NCI-H526 treated with DMSO at 0.1 percent for 48 hours (cell line): ENCODE measurements around the gene CDKN2B-AS1.
"Not testable (repeated sequence)": the region's sequence is repeated elsewhere in the genome, so short reads cannot be mapped to it uniquely, and the experiment has no call there.

Experiments
- DNase-seq: peaks from one replicate; lab custom pipeline; 2025; lab: John Stamatoyannopoulos, UW

Gene CDKN2B-AS1

DNA sequence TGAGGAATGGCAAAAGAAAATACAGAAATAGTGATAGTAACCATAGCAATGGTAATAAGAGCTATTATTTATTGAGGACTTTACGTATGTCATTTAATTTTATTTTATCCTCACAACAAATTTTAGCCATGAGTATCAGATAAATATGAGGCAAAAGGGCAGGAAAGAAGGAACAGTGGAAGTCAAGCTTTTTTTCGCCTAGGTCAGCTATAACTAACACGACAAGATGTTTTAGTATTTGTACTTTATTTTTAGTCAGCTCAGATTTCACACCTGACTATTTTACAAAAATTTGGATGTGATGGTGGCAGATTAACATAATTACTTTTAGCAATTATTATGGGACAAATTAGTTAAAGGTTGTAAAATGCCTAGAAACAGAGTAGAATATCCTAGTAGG lies 49.3 kb downstream of the CDKN2B-AS1 start:
- no peak for DNase-seq

DNA sequence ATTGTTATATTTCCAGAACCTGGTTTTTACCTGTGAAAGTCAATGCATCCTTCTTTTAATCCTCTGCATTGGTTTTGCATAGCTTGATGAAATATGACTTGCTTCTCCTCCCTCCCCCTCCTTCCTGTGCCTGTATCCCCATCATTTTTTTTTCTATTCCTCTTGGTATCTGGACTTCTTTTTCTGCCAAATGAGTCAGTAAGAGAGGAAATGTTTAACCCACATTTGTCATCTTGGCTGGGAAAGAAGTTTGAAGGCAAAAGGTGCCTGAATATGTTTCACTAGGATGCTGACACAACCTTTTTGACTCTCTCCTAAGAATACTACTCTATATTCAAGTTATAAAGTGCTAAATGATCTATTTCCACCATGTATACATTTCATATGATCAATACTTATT lies 50.0 kb downstream of the CDKN2B-AS1 start:
- no peak for DNase-seq

DNA sequence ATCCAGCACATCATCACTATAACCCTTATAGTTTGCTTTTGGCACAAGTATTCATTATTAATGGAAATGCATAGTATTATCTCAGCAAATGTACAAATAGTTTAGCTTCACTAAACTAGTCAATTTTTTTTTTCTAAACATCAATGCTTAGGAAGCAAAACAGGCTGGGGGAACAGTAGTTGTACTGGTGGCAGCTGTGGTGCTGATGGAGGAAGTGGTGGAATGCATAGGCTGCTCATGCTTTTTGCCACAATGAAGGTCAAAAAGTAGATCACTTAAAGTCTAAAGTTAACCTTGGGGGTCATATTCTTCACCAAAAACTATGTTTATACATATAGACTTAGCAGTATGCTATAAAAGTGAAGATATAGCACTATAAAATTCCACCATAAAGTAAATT lies 50.8 kb downstream of the CDKN2B-AS1 start:
- DNase-seq, result no peak

DNA sequence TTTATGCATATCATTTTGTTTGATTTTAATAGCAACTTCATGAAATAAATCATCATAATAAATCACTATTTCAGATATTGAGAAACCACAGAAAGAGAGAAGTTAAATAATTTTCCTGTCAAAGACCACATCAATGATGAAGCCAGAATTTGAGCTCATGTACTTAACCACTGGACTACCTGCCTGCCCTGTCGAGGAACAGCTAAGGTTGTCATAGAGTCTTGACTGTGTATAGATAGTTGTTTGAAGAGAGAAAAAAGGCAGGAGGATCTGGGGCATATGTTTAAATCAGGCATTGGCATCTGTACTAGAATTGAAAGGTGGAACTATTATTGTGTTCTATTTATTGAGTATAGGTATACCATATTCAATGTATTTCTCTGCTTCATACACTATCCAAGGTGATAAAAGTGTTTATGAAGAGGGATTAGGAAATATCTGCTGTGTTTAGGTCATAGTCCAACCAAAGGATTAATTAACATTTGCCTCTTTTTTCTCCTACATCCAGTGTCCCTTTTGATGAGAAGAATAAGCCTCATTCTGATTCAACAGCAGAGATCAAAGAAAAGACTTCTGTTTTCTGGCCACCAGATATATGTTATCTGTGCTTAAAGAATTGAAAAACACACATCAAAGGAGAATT lies 51.8 kb downstream of the CDKN2B-AS1 start:
- no peak for DNase-seq

DNA sequence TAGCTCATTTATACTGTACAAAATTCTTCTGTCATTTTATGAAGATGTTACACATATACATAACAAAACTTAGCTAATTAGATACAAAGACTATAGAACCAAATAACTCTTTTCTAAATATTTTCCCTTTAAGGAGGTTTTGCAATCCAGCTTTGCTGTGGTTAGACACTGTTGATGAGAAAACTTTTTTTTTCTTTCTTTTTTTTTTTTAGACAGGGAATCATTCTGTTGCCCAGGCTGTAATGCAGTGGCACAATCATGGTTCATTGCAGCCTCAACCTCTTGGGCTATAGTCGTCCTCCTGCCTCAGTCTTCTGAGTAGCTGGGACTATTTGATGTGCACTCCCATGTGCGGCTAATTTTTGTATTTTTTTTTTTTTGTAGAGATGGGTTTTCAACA lies 53.0 kb downstream of the CDKN2B-AS1 start:
- DNase-seq, result no peak

DNA sequence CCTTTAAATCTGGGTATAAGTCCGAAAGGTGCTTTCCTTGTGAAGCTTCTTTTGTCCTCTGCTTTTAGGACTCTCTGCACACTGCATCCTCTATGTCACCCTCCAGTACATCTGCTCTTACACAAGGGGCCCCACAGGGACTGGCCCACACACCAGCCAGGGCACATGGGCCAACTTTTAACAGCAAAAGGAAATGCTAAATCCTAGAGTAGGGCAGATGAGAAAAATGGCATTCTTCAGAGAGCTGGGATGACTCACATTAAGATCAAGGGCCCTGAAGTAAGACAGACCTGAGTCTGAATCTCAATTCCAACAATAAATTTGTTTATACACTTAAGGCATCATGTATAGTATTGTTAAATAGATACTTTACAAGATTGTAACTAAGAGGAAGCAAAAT lies 54.8 kb downstream of the CDKN2B-AS1 start:
- DNase-seq, result no peak

DNA sequence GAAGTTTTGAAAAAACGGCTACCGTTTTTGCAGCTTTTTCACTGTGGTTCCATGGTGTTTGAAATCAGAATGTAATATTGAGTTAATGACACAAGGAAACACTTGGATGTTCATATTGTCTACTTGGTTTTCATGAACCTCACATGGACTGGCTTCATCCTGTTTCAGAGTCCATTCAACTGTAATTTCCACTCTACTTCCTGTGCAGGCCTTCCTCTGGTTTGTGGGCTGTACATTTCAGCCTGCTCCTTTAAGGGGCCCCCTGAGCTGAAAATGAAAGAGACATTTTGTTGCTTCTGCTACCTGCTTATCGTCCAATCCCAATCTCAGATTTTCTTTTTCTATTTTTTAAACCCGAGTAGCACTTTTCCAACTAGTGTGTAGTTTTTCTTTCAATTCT lies 56.3 kb downstream of the CDKN2B-AS1 start:
- DNase-seq, result no peak

DNA sequence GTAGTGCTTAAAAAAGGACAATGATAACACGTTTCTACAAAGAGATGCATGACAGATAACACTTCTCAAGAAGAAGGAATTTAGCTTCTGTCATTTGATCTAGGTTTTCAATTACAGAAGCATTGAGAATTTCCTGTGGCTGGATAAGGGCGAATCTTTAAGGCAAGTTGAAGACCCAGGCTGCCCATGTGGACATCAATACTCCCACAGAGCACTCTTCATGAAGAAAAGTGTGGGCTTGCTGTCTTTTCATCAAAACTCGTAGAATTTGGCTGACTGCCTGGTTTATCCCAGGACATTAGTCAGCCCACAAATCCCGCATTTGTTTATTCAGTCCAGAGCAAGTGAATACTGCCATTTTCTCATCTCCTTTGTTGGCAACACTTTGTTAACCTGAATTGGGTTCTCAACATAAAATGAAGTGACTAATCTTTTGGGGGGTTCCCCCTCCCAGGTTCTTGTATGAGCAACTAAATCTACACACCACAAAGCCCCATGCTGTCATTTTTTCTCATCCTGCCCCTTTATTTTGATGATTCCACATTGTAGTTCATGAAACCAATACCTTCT lies 57.9 kb downstream of the CDKN2B-AS1 start:
- DNase-seq, result no peak

DNA sequence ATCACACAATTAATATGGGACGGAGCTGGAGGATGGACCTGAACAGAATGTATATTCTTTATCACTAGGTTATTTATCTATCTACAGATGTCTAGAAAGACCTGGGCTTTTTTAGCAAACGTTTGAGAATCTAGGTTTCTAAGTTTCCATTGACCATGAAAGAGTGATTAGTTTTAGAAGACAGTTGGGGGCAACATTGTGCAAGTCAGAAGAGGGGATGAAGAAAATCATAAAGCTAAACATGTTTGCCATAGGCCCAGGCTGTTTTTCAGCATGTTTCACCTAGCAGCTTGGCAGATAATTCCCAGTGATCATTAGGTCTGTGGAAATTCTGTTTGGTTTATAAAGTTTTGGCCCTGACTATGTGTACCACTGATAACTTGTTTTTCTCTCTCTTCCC lies 58.6 kb downstream of the CDKN2B-AS1 start:
- DNase-seq, result no peak

DNA sequence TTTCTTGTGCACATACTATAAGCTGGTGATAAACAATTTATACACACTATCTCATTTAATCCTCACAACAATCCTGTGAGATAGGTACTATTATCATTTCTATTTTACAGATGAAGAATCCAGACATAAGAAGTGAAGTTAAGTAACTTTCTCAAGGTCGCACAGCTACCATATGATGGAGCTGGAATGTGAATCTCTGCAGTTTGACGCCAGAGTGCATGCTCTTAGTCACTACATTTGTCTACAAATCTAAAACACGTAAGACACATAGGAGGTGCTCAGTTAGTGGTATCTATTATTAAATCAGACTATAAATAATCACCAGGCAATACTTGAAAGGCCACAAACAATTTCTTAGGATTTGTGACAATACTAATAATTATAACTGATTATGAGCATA lies 59.5 kb downstream of the CDKN2B-AS1 start:
- no peak for DNase-seq

DNA sequence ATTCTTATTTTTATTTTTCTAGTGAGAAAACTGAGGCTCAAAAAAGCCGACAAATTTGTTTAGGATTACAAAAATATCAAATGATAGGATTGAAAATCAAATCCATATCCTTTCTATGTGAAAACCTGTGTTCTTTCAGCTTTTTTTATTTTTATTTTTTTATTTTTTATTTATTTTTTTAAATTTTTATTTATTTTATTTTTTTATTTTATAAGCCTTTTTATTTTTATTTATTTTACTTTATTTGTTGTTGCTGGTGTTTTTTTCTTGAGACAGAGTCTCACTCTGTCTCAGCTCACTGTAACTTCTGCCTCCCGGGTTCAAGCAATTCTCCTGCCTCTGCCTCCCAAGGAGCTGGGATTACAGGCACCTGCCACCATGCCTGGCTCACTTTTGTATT lies 59.9 kb downstream of the CDKN2B-AS1 start:
- DNase-seq, result no peak

DNA sequence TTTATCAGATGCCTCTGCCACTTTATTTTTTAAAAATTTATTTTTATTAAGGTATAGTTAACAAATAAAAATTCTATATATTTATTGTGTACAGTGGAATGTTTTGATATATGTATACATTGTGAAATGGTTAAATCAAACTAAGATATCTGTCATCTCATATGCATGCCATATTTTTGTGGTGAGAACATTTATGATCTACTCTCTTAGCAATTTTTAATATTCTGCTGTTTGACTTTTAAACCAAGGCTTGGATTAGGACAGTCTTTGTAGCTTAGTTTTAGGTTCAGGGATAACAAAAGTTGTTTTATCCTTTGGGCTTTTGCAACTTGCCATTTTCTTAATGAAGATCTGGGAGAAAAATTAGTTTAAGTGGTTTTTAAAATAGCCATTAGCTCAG lies 60.5 kb downstream of the CDKN2B-AS1 start:
- no peak for DNase-seq

DNA sequence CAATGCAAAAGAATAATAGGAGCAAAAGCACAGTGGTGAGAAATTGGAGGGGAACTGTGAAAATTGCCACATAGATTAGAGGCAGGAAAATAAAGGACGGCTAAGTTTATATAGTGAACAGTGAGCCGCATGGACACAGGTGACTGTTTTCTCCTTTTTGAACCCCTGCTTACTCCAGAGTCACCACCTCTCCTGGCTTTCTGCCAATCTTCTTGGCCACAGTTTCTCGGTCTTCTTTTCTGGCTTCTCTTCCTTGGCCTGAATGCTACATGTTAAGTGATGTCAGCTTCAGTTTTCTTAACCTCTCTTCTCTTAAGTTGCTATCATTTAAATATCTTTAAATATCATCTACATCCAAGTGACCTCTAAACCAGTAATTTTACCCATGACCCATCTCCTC lies 61.8 kb downstream of the CDKN2B-AS1 start:
- no peak for DNase-seq

DNA sequence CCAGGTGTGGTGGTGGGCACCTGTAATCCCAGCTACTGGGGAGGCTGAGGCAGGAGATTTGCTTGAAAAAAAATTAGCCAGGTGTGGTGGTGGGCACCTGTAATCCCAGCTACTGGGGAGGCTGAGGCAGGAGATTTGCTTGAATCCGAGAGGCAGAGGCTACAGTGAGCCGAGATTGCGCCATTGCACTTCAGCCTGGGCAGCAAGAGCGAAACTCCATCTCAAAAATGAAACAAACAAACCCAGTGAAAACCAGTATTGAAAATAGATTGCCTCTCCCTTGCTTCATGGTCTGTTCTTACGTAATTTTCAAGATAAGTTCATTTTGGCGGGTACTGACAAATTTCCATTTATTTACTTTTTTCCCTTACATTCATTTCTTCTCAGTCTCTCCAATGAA lies 63.4 kb downstream of the CDKN2B-AS1 start:
- not testable (repeated sequence) for DNase-seq

DNA sequence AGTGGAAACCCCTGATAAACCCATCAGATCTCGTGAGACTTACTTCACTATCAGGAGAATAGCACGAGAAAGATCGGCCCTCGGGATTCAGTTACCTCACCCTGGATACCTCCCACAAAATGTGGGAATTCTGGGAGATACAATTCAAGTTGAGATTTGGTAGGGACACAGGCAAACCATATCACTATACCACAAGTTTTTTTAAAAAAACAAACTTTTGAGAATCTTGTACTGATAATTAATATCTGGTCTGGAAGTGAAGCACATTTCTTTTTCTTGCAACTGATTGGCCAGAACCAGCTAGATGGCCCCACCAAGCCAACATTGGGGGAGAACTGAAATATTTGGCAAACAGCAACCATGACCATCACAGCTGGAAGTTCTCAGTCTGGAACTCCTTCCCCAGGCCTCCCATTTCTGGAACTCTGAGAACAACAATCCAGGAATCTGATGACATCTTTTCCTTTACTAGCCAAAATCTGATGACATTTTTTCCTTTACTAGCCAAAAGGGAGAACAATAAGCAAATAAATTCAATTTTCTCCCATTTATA lies 66.3 kb downstream of the CDKN2B-AS1 start:
- no peak for DNase-seq

DNA sequence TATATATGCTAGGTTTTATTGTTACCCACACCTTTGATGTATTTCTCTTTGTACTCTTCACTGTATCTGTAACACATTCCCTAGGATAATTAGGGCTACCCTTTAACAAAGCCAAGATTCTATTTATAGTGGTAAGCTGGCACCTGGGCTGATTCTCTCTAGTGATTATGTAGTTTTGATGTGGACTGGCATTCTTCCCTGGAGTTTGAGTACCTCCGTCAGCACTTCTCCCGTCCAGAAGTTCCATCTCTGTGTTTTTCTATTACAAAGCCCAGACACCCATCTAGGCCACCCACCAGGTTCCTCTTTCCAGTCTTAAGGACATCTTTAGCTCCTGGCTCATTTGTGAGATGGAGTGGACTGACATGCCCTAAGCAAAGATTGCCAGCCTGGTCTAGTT lies 70.4 kb downstream of the CDKN2B-AS1 start:
- DNase-seq, result no peak

DNA sequence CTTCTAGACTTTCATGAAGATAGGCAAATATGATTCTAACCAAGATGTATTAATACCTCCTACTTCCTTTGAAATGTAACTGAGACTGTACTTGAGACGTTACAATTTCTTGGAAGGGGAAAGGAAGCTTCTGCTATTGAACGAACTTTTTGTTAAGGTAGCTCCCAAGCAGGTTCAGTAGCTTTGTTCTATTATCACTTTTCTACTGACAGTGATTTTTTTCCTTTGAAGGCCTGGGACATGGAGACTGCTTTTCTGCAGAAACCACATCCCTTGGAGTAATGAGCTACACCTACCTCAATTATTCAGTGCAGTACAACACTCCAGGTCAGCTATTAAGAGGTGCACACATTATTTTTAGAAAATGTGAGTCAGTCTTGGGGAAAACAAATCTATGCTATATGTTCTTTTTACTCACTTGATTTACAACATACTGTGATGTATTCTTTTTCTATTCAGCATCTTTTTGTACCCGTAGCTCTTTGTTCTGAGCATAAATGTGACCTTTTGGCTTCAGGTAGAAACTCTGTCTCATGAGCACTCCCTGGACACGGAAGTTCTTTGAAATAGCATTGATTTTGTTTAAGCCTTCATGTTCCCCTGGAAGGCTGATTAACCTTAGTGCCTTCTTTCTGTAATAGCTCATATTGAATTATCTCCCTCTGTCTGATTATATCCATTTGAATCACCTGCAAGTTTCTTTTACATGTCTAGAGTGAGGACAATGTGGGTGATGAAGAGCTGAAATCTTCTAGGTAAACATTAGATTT lies 71.0 kb downstream of the CDKN2B-AS1 start:
- no peak for DNase-seq

DNA sequence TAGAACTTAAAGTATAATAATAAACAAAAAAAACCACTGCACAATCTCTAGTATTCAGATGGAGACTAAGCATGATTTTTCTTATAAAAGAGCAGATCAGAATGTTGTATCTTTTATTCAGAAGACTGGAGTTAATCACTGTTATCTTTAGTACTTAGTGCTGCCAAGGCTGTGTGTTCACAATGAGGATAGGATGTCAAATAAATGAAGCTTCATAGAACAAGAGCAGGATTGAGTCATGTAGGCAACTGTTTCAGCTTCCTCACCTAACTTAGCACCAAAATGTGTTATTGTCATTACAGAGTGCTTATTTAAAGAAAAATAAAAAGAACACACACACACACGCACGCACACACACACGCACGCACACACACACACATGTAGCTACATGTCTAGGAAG lies 72.6 kb downstream of the CDKN2B-AS1 start:
- DNase-seq, result no peak

DNA sequence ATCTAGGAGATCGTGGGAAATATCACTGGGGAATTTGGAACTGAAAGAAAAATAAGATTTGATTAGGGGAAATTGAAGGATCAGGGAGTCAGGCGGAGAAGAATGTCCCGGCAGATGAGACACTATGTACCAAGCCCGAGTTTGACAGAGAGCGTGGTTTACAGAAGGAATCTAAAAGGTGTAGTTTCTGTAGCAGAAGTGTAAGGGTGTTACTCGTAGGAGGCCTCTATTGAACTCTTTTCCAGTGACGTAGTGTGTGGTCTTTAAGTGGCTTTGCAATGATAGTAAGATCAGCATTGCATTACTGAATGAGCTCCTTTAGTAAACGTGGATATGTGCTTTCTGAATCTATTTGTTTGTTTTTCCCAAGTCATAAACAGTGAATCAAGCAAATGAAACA lies 73.8 kb downstream of the CDKN2B-AS1 start:
- DNase-seq, result no peak

DNA sequence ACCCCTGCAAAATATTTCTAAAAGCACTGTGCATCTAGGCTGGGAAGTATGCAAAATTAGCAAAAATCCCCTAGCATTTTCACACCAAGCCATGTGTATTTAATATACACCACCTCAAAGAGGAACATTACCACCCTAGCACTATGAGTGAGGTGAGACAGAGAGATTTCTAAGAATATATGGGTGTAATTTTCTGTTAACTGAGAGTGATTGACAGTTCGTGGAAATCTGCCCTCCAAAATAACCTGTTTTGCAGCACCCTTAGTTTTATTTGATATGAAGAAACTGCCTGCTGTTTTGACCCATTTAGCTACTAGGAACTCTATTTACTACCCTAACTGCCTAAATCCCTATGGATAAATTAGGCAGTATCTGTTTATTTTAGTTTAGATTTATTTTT lies 78.8 kb downstream of the CDKN2B-AS1 start:
- no peak for DNase-seq

DNA sequence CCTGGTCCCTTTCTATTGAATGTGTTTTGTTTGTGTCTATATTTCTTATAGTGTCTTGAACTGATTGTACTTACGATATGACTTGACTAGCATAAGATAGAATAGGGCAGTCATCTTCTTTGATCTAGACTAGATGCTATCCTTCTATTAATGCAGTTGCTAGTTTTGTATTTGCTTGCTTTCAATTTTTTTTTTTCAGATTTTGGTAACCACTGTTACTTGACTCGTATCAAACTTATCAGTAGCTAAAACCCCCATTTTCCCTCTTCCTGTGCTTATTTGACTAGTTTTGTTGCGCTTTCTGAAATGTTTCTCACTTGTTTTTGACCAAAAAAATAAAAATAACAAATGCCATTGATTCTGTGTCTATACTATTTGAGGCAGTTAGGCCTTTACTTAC lies 83.5 kb downstream of the CDKN2B-AS1 start:
- DNase-seq, result no peak

DNA sequence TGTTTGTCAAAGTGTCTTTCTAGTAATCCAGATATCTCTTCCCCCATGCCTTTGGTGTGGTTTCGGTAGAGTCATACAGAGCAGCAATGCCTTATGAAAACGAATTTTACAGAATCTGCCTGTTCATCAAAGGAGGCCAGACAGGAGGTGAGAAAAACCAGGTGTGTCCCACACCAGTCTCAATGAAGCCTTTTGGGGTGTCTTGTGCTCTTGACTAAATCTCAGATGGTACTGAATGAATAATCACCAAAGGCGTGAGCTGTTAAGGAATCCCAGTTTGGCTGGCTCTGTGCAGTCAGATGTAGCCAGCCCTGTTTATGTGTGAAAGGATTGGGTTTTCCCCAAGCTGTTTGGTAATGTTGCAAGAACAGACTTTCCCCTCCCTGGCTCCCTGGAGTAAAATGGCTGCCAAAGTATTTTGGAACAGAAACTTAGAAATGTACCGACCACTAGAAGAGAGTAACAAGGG lies 85.3 kb downstream of the CDKN2B-AS1 start:
- no peak for DNase-seq
